BLaER1 treated with 17β-estradiol and CSF1 and Interleukin-3, amounts not matched to agents 10 nM and 100 nM (cell line): ENCODE results near the gene RTF1.
A peak's percentile ranks its signal among the peaks of the same experiment; 100 is the strongest.
"Not testable (repeated sequence)": the region's sequence is repeated elsewhere in the genome, so short reads cannot be mapped to it uniquely, and the experiment has no call there.

Source experiments
- H3K27ac ChIP-seq, 11 experiments: shearing (Covaris generic); formaldehyde crosslinking; 2 replicates each; pipeline ENCODE4 v1.8.1; 2022
- H3K27me3 ChIP-seq, 11 experiments: shearing (Covaris generic); formaldehyde crosslinking; 2 replicates each; pipeline ENCODE4 v1.8.1; 2022
- H3K36me3 ChIP-seq, 11 experiments: shearing (Covaris generic); formaldehyde crosslinking; 2 replicates each; pipeline ENCODE4 v1.8.1; 2022
- H3K4me1 ChIP-seq, 10 experiments: shearing (Covaris generic); formaldehyde crosslinking; 2 replicates each; pipeline ENCODE4 v1.8.1; 2022
- H3K4me2 ChIP-seq, 11 experiments: shearing (Covaris generic); formaldehyde crosslinking; 2 replicates each; pipeline ENCODE4 v1.8.1; 2022
- H3K4me3 ChIP-seq, 10 experiments: shearing (Covaris generic); formaldehyde crosslinking; 2 replicates each; pipeline ENCODE4 v1.8.1; 2022
- H3K9ac ChIP-seq, 11 experiments: shearing (Covaris generic); formaldehyde crosslinking; 2 replicates each; pipeline ENCODE4 v1.8.1; 2022
- H3K9me3 ChIP-seq, 11 experiments: shearing (Covaris generic); formaldehyde crosslinking; replicated peaks in 1 of 11; 2 replicates each; pipeline ENCODE4 v1.8.1; 2022
- H4K20me1 ChIP-seq, 11 experiments: shearing (Covaris generic); formaldehyde crosslinking; 2 replicates each; pipeline ENCODE4 v1.8.1; 2022
- Cebpa-rat ChIP-seq, 11 experiments: shearing (Covaris generic); IDR thresholded peaks; 2 replicates each; pipeline ENCODE4 v1.8.1; 2022

The RTF1 gene

DNA sequence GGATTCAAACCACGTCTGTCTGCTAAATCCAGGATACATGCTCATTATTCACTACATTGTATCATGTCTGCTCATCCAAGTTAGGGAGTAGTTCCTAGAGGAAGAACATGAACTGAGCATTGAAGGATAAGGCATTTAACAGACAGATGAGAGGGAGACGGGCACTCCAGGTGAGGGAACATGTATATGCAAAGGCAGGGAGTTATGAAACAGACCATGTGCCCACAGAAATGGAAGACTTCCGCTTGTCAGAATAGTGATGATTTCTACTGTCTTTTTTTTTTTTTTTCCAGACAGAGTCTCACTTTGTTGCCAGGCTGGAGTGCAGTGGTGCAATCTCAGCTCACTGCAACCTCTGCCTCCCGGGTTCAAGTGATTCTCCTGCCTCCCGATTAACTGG is 9.6 kb upstream of the RTF1 start:
- no peak for TF ChIP-seq Cebpa-rat (IDR thresholded peaks at IDR 0.05)
- Histone ChIP-seq H3K27ac (no peak overlapping the region), H4K20me1 (no peaks in the 10 kb centered on the region), H3K4me3 (no peak overlapping the region), H3K4me1 (peaks cover 19 to 34% (median 25%) of the 10 kb centered on the region in 10 experiments), H3K9me3 (no peaks in the 10 kb centered on the region), H3K4me2 (no peak overlapping the region), H3K9ac (no peak overlapping the region), H3K27me3 (no peaks in the 10 kb centered on the region), H3K36me3 (no peaks in the 10 kb centered on the region)

DNA sequence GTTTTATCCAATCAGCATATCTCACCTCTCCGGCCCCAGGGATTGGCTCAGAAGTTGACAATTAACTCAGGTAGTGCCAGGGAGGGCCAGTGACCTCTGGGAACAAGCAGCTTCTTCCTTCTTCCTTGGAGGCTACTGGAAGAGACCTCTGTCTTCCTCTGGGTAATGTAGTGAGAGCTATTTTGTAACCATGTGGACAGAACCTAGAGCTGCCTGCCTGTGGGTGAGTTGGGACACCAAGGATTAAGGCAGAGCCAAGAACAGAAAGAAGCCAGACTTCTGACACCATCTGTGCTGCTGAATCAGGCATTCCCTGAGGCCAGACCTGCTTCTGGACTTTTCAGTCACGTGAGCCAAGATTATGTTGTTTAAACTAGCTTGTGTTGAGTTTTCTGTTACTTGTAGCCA is 8.7 kb upstream of the RTF1 start:
- Histone ChIP-seq H3K4me3 (no peak overlapping the region), H4K20me1 (no peaks in the 10 kb centered on the region), H3K9me3 (no peaks in the 10 kb centered on the region), H3K36me3 (no peaks in the 10 kb centered on the region), H3K27me3 (no peaks in the 10 kb centered on the region), H3K4me1 (peaks cover 15 to 30% (median 21%) of the 10 kb centered on the region in 10 experiments), H3K27ac (peak overlapping the region in 2 of 11 experiments; percentile 5 to 20; a peak in 2 of 22 replicates), H3K4me2 (no peak overlapping the region), H3K9ac (no peak overlapping the region)
- TF ChIP-seq Cebpa-rat (IDR thresholded peaks at IDR 0.05), result no peak

DNA sequence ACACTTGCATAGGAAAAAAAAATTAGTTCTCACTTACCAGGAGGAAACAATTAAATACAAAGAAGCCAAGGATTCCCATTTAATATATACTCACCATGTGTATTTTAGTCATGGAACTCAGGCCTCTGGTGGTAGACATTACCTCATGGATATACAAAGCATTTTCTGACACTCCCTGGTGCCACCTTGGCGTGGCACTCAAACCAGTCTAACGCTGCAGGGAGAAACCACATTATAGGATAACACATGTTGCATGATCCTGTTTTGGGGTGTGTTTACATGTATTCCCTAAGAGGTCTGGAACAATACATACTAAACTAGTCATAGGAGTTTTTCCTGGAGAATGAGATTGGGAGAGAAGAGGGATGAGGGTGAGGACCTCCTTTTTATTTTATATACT is 5.9 kb upstream of the RTF1 start:
- Histone ChIP-seq H3K9me3 (no peaks in the 10 kb centered on the region), H3K36me3 (no peaks in the 10 kb centered on the region)

DNA sequence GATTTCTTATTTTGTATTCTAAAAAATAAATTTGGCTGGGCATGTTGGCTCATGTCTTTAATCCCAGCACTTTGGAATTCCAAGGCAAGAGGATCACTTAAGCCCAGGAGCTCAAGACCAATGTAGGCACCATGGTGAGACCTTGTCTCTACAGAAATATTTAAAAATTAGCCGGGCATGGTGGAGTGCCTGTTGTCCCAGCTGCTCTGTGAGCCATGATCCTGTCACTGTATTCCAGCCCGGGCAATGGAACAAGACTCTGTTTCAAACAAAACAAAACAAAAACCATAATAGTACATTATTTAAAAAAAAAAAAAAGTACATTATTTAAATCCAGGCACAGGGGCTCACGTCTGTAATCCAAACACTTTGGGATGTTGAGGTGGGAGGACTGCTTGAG is 5.5 kb upstream of the RTF1 start:
- no peak for TF ChIP-seq Cebpa-rat (IDR thresholded peaks at IDR 0.05)

More for the DNA sequence above, 5.9 kb upstream of the RTF1 start:
- H3K4me3 ChIP-seq, result no peak overlapping the region
- no peak for TF ChIP-seq Cebpa-rat (IDR thresholded peaks at IDR 0.05)
- H3K27me3 ChIP-seq, result no peaks in the 10 kb centered on the region
- H3K27ac ChIP-seq, result no peak overlapping the region
- peaks cover 7 to 24% (median 13%) of the 10 kb centered on the region in 10 experiments; a peak in 19 of 20 replicates for H3K4me1 ChIP-seq
- H3K9ac ChIP-seq, result no peak overlapping the region
- no peak overlapping the region for H3K4me2 ChIP-seq
- H4K20me1 ChIP-seq, result no peaks in the 10 kb centered on the region

DNA sequence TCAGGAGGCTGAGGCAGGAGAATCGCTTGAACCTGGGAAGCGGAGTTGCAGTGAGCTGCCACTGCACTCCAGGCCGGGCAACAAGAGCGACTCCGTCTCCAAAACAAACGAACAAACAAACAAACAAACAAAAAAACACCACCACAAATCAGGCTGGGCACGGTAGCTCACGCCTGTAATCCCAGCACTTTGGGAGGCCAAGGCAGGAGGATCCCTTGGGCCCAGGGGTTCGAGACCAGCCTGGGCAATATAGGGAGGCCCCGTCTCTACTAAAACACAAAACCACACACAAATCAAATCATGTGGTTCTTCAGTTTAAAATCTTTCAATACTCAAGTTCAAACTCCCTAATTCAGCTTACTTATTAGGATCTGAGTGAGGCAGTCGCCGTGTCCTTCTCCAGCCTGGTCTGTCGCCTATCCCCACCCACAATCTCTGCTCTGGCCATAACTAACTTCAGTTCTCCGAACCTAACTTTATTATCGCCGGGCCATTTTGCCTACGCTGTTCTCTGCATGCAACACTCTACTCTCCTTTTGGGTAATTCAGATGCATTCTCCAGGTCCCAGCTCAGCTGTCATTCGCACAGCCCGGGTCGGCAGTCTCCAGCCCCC is 660 bp upstream of the RTF1 start:
- Histone ChIP-seq H3K9me3 (no peaks in the 10 kb centered on the region), H3K27me3 (no peaks in the 10 kb centered on the region), H3K4me3 (peak overlapping the region; percentile 76 to 99 (median 94)), H4K20me1 (peaks cover 32 to 43% (median 42%) of the 10 kb centered on the region in 11 experiments; a peak in 21 of 22 replicates), H3K4me1 (peaks cover 21 to 43% (median 30%) of the 10 kb centered on the region in 10 experiments), H3K4me2 (peak overlapping the region; percentile 76 to 98 (median 87)), H3K9ac (peak overlapping the region; percentile 91 to 98 (median 96)), H3K27ac (peak overlapping the region; percentile 67 to 95 (median 89); a peak in 21 of 22 replicates), H3K36me3 (peaks cover 0 to 9% (median 0%) of the 10 kb centered on the region in 11 experiments; a peak in 5 of 22 replicates)
- no peak for TF ChIP-seq Cebpa-rat (IDR thresholded peaks at IDR 0.05)

More for the DNA sequence above, 5.5 kb upstream of the RTF1 start:
- Histone ChIP-seq H3K4me3 (no peak overlapping the region), H3K27me3 (no peaks in the 10 kb centered on the region), H3K4me1 (peaks cover 11 to 27% (median 16%) of the 10 kb centered on the region in 10 experiments; a peak in 19 of 20 replicates), H3K27ac (no peak overlapping the region), H3K36me3 (no peaks in the 10 kb centered on the region), H4K20me1 (no peaks in the 10 kb centered on the region), H3K9me3 (no peaks in the 10 kb centered on the region), H3K4me2 (no peak overlapping the region), H3K9ac (no peak overlapping the region)

DNA sequence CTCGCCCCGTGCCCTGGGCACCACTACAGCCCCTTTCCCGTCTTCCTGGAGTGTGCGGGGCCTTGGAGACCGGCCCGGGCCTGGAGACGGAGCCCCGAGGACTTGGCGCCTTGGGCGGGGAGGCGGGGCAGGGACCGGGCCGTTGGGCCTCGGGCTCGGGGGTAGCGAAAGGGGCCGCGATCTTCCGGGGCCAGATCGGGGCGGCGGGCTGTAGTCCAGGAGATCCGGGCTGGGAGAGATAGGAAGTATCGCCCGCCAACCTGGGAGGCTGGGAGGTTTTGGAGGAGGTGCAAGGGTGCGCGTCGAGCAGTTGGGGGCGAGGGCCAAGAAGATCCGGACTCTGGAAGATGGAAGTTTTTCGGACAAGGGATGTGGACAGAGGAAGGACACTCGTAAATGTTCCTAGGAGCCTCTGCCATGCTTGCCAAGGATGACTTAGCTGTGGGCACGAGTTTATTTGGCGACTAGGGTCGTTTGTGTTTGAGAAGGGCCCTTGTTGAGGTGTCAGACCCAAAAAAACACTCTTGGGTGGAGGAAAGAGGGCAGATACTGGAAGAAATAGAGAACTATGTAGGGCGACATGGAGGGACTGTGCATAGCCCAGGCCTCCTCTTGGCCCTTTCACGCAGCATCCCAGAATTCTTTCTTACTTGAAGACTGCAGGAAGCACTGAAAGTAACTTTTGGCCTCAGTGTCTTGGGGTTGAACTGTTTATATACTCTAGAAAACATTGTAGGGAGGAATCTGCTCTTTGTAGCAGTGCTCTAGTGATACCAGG is 712 bp downstream of the RTF1 start:
- Histone ChIP-seq H3K27me3 (no peaks in the 10 kb centered on the region), H3K4me3 (peak overlapping the region; percentile 76 to 99 (median 94)), H3K4me1 (peaks cover 21 to 43% (median 30%) of the 10 kb centered on the region in 10 experiments), H3K4me2 (peak overlapping the region; percentile 85 to 98 (median 93)), H4K20me1 (peaks cover 46 to 56% (median 55%) of the 10 kb centered on the region in 11 experiments; a peak in 21 of 22 replicates), H3K9ac (peak overlapping the region; percentile 91 to 98 (median 96)), H3K36me3 (peaks cover 0 to 20% (median 7%) of the 10 kb centered on the region in 11 experiments; a peak in 9 of 22 replicates), H3K27ac (peak overlapping the region; percentile 73 to 95 (median 89)), H3K9me3 (no peaks in the 10 kb centered on the region)
- TF ChIP-seq Cebpa-rat (IDR thresholded peaks at IDR 0.05), result no peak

DNA sequence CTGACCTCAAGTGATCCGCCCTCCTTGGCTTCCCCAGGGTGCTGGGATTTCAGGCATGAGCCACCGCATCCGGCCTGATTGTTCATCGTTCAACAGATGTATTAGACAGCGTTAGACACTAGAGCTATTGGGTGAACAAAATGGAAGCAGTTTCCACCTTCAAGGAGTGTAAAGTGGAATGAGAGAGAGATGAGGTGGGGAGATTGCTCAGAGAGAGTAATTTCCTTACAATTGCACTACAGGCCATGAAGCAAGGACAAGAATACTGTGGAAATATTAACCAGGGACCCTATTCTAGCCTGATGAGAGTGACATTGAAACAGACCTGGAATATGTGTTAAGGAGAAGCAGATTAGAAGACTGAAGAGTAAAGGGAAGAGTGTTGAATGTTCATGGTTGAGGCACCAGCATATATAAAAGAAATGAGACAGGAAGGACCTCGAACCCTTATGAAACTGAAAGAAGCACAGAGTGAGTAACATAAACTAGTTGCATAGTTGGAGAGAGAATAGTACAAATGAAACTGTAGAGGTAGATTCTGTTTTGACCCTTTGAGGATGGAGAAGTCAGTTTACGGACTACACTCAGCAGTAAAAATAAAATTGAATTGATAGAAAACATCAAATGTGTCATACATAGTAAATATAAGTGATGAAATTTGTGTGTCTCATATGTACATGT is 7.2 kb downstream of the RTF1 start:
- no peak for TF ChIP-seq Cebpa-rat (IDR thresholded peaks at IDR 0.05)
- Histone ChIP-seq H3K9me3 (no peaks in the 10 kb centered on the region), H4K20me1 (peaks cover 75 to 97% (median 91%) of the 10 kb centered on the region in 11 experiments; a peak in 21 of 22 replicates), H3K9ac (peak overlapping the region in 2 of 11 experiments; percentile 8 to 34; a peak in 2 of 22 replicates), H3K27ac (peak overlapping the region in 5 of 11 experiments; percentile 7 to 32 (median 28); a peak in 3 of 22 replicates), H3K4me1 (peaks cover 17 to 41% (median 23%) of the 10 kb centered on the region in 10 experiments), H3K36me3 (peaks cover 0 to 45% (median 19%) of the 10 kb centered on the region in 11 experiments; a peak in 15 of 22 replicates), H3K27me3 (no peaks in the 10 kb centered on the region), H3K4me2 (peak overlapping the region in 9 of 11 experiments; percentile 11 to 65 (median 33); a peak in 14 of 22 replicates), H3K4me3 (no peak overlapping the region)

DNA sequence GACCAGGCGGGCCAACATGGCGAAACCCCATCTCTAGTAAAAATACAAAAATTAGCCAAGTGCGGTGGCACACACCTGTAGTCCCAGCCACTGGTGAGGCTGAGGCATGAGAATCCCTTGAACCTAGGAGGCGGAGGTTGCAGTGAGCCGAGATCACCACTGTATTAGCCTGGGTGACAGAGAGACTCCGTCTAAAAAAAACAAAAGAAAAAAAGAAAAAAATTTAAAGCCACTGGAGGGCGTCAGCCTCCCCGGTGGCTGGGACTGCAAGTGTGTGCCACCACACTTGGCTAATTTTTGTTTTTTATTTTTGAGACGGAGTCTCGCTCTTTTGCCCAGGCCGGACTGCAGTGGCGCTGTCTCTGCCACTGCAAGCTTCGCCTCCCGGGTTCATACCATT is 7.9 kb downstream of the RTF1 start:
- Histone ChIP-seq H3K4me3 (no peak overlapping the region), H3K4me2 (peak overlapping the region in 1 of 11 experiments; percentile 21; a peak in 2 of 22 replicates), H3K9ac (no peak overlapping the region), H3K36me3 (peaks cover 0 to 42% (median 19%) of the 10 kb centered on the region in 11 experiments; a peak in 15 of 22 replicates), H3K4me1 (peaks cover 20 to 39% (median 26%) of the 10 kb centered on the region in 10 experiments), H3K27me3 (no peaks in the 10 kb centered on the region), H3K9me3 (no peaks in the 10 kb centered on the region), H3K27ac (no peak overlapping the region), H4K20me1 (peaks cover 78 to 97% (median 91%) of the 10 kb centered on the region in 11 experiments; a peak in 21 of 22 replicates)
- no peak for TF ChIP-seq Cebpa-rat (IDR thresholded peaks at IDR 0.05)

DNA sequence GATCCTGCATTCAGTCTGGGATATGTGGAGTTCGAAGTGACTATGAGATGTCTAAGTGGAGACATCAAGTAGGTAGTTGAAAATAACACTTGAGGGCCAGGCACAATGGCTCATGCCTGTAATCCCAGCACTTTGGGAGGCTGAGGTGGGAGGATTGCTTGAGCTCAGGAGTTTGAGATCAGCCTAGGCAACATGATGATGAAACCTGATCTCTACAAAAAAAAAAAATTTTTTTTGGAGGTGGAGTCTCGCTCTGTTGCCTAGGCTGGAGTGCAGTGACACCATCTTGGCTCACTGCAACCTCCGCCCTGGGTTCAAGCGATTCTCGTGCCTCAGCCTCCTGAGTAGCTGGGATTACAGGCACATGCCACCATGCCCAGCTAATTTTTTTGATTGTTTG is 9.0 kb downstream of the RTF1 start:
- Histone ChIP-seq H3K36me3 (peaks cover 0 to 46% (median 23%) of the 10 kb centered on the region in 11 experiments; a peak in 17 of 22 replicates), H3K4me1 (peaks cover 17 to 33% (median 25%) of the 10 kb centered on the region in 10 experiments), H4K20me1 (peaks cover 74 to 97% (median 90%) of the 10 kb centered on the region in 11 experiments; a peak in 20 of 22 replicates)
- H3K4me2 ChIP-seq, H3K27ac ChIP-seq, H3K27me3 ChIP-seq, H3K9me3 ChIP-seq, H3K4me3 ChIP-seq, H3K9ac ChIP-seq: not testable (repeated sequence)
